ENCODE results near the gene DRC7.

The DRC7 gene

DNA sequence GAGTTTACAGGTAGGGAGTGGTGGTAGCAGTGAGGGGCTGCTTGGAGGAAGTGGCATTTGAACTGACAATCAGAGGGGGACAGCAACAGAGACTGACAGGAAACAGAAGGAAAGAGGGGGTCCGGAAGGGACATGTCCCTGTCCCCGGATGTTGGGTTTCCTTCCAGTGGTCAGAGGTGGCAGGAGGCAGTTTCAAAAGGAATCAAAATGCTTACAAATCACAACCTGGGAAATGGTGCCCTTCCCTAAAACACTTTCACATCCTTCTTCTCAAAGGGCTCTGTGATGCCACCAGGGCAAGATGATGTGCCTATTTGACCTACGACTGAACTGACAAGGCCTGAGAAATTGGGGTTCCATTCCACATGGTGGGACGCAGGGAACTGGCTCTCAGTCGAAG lies 46.5 kb upstream of the DRC7 start:
- no peak overlapping the region for H3K27ac ChIP-seq
- TF ChIP-seq ZFX (IDR thresholded peaks at IDR 0.05) = no peak
- TF ChIP-seq, protein P1, sequence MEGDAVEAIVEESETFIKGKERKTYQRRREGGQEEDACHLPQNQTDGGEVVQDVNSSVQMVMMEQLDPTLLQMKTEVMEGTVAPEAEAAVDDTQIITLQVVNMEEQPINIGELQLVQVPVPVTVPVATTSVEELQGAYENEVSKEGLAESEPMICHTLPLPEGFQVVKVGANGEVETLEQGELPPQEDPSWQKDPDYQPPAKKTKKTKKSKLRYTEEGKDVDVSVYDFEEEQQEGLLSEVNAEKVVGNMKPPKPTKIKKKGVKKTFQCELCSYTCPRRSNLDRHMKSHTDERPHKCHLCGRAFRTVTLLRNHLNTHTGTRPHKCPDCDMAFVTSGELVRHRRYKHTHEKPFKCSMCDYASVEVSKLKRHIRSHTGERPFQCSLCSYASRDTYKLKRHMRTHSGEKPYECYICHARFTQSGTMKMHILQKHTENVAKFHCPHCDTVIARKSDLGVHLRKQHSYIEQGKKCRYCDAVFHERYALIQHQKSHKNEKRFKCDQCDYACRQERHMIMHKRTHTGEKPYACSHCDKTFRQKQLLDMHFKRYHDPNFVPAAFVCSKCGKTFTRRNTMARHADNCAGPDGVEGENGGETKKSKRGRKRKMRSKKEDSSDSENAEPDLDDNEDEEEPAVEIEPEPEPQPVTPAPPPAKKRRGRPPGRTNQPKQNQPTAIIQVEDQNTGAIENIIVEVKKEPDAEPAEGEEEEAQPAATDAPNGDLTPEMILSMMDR (conservative IDR thresholded peaks at IDR 0.05) = no peak

DNA sequence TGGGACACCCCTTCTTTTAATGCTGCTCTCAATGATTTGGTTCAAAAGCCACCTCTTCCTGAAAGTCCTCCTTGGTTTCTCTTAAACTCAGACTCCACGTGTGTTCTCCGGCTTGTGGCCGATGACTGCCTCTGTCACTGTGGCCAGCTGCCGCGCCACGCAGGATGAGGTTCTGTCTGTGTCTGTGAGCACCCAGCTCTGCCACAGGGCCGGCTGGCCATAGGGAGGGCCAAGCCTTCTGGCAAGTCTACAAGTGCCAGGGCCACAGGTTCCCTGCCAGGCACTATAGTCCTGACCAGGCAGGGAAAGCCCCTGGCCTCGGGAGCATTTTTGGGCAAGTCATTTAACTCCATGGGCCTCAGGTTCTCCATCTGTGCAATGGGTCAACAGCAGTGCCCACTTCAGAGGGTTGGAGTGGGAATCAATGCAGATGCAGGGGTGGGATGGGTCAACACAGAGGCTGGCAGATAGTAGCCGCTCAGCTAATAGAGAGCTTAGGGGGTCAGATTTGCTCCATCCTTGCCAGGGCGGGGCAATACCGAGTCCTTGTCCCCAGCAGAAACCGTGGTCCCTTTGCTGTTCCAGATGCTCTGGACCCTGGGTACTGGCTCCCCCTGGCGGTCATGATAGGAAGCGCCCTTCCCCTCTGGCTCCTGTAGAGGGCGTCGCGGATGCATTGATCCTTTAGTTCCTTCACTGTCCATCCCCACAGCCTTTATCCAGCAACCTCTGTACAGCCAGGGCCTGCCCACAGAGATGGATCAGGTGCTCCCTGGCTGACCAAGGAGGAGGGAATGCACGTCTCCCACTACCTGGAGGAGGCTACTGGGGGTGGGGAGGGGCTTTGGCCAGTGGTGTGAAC lies 45.8 kb upstream of the DRC7 start:
- TF ChIP-seq, protein P1 (conservative IDR thresholded peaks at IDR 0.05) = peak; percentile 99
- TF ChIP-seq ZFX (IDR thresholded peaks at IDR 0.05) = no peak

DNA sequence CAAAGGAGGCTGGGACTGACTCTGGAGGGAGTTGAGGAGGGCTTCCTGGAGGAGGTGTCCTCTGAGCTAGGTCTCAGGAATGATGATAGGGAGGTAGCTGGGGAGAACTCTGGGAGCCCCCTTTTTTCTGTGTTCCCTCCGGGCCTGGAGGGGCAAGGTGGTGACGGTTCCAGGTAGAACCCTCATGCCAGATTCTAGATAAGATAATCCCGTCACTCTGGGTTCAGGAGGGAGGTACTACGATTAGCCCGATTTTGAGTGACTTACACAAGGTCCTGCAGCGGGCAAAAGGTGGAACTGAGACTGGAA lies 45.2 kb upstream of the DRC7 start:
- no peak for TF ChIP-seq ZFX (IDR thresholded peaks at IDR 0.05)
- TF ChIP-seq, protein P1 (conservative IDR thresholded peaks at IDR 0.05) = 0 out of 2 replicates have a peak, but pooled peaks have one; percentile 49
- no peak overlapping the region for H3K27ac ChIP-seq

More for the DNA sequence above, 45.8 kb upstream of the DRC7 start:
- H3K27ac ChIP-seq = no peak overlapping the region

DNA sequence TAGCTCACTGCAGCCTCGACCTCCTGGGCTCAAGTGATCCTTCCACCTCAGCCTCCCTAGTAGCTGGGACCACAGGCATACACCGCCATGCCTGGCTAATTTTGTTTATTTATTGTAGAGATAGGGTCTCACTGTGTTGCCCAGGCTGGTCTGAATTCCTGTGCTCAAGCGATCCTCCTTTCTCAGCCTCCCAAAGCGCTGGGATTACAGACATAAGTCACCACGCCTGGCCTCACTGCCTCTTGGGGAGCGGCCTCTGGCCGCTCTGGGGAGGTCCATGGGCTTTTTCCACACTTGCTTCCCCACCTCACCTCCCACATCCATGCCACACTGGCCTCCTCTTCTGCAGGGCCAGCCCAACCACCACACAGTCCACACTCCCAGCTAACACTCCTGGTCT lies 44.8 kb upstream of the DRC7 start:
- TF ChIP-seq, protein P1 (conservative IDR thresholded peaks at IDR 0.05) = no peak
- TF ChIP-seq ZFX (IDR thresholded peaks at IDR 0.05) = no peak
- no peak overlapping the region for H3K27ac ChIP-seq

DNA sequence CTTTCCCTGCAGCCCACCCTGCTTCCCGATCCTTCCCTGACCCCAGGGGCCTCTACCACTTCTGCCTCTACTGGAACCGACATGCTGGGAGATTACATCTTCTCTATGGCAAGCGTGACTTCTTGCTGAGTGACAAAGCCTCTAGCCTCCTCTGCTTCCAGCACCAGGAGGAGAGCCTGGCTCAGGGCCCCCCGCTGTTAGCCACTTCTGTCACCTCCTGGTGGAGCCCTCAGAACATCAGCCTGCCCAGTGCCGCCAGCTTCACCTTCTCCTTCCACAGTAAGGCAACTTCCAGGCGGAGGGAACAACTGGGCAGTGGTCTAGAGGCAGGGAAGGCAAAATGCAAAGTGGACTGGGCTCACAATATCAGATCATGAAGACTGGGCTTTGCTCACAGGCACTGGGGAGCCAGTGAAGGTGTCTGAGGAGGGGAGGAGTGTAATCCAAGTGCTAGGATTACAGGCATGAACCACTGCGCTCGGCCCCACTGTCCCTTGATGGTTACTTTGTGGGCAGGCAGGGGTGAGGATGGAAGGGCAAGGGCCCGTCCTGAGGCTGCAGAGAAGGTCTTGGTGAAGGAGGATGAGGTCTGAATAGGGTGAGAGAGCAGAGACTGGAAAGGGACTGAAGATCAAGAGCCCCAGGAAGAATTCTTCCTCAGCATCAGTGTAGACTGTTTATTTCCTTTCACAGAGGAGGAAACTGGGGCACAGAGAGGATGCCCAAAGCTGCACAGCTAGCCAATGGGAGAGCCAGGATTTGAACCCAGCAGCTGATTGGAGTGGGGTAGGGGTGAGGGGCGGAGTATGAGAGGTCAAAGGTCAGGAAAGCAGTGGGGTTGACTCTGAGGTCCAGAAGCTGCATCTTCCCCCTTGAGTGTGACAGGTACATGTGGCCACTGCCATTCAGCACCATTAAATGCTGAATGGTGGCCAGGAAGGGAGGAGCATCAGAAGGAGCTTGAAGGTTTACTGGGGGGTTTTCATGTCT lies 43.0 kb upstream of the DRC7 start:
- TF ChIP-seq ZFX (IDR thresholded peaks at IDR 0.05) = no peak
- TF ChIP-seq, protein P1 (conservative IDR thresholded peaks at IDR 0.05) = no peak
- no peak overlapping the region for H3K27ac ChIP-seq

DNA sequence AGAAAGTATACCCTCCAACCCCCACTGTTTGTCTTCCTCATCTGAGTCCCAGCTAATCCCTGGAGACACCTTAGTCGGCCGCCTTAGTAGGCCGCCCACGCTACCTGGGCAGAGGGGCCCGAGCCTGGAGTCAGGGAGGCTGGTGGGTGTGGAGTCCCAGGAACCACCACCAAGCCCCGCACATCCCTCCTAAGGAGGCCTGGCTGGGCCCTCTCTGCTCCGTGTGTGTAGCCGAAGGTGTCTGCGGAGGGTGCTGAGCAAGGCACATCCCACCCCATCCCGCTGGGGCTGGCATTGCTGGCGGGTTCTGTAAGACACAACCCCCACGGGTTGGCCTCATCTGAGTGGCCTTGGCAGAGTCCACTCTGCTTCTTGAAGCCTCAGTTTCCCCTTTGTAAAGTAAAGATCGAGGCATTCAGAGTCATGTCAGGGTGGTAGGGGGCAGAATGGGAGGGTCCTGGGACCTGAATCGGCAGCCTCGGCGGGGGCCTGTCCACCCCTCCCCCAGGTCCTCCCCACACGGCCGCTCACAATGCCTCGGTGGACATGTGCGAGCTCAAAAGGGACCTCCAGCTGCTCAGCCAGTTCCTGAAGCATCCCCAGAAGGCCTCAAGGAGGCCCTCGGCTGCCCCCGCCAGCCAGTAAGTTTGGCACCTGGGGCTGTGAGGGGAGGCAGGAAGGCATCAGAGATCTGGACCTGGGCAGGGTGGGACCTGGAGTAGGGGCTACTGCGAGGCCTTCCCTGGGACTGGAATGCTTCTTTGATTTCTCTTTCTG lies 41.7 kb upstream of the DRC7 start:
- TF ChIP-seq, protein P1 (conservative IDR thresholded peaks at IDR 0.05) = no peak
- TF ChIP-seq ZFX (IDR thresholded peaks at IDR 0.05) = no peak
- H3K27ac ChIP-seq = no peak overlapping the region

Data from C4-2B (cell line).